OCI-LY7 (cell line): ENCODE measurements around the gene TRIM46. TPM values are rescaled to one million over a fixed set of nuclear protein-coding genes. Genes with fewer than 3 reads are reported as not detected.
"Not testable (repeated sequence)": the region's sequence is repeated elsewhere in the genome, so short reads cannot be mapped to it uniquely, and the experiment has no call there.

Experiments used
- BruUV-seq: library from RNA; stranded (reverse); fragments of 400-500 nt; replicated peaks from 2 replicates; lab custom pipeline; 2021; lab: Mats Ljungman, UMichigan
- CTCF ChIA-PET: fragments of 300-600 bp; sonication (Branson Sonifier 250); formaldehyde crosslinking; loops from one replicate; lab custom pipeline; 2022; ENCODE audit warnings: antibody characterized with exemption; ENCODE audit not compliant: unreplicated experiment; lab: Charles Lee
- POLR2A ChIA-PET: fragments of 300-600 bp; sonication (Branson Sonifier 250); formaldehyde crosslinking; loops from one replicate; lab custom pipeline; 2022; ENCODE audit warnings: antibody characterized with exemption; lab: Charles Lee
- DNase-seq: peaks from one replicate; pipeline ENCODE4 v3.0.0-alpha.2; 2015; ENCODE audit warnings: low spot score
- H2AFZ ChIP-seq: fragments of 200-600 bp; sonication (generic), shearing (Covaris generic); 2 replicates; pipeline ENCODE4 v1.6.1; 2014; ENCODE audit warnings: mild to moderate bottlenecking, antibody characterized with exemption, low read length, moderate library complexity
- H3K27ac ChIP-seq: fragments of 200-600 bp; sonication (generic); 2 replicates; pipeline ENCODE4 v1.5.1; 2014; ENCODE audit warnings: mixed run types, low read depth, mild to moderate bottlenecking, moderate library complexity, low read length, inconsistent platforms; ENCODE audit not compliant: poor library complexity, severe bottlenecking
- H3K36me3 ChIP-seq: fragments of 200-600 bp; sonication (generic); 2 replicates; pipeline ENCODE4 v1.6.1; 2014; ENCODE audit warnings: mild to moderate bottlenecking, antibody characterized with exemption, low read length, moderate library complexity, mixed read lengths; ENCODE audit not compliant: insufficient read depth
- H3K4me1 ChIP-seq: fragments of 200-600 bp; sonication (generic); 2 replicates; pipeline ENCODE4 v1.5.1; 2014; ENCODE audit warnings: mild to moderate bottlenecking, low read length; ENCODE audit not compliant: insufficient read depth, poor library complexity, severe bottlenecking
- H3K4me2 ChIP-seq: fragments of 200-600 bp; sonication (generic); 2 replicates; pipeline ENCODE4 v1.6.1; 2014; ENCODE audit warnings: mild to moderate bottlenecking, low read length
- H3K4me3 ChIP-seq: fragments of 200-600 bp; sonication (generic); 2 replicates; pipeline ENCODE4 v1.5.1; 2014; ENCODE audit warnings: mild to moderate bottlenecking, low read depth, low read length; ENCODE audit not compliant: poor library complexity, severe bottlenecking
- H3K79me2 ChIP-seq: fragments of 200-600 bp; sonication (generic); 2 replicates; pipeline ENCODE4 v1.6.1; 2016; ENCODE audit warnings: low read depth, mild to moderate bottlenecking, low read length, moderate library complexity, mixed read lengths; ENCODE audit not compliant: insufficient read depth
- H3K9me2 ChIP-seq: fragments of 200-600 bp; sonication (generic); 2 replicates; pipeline ENCODE4 v1.6.1; 2016; ENCODE audit warnings: mild to moderate bottlenecking, low read length, mixed read lengths; ENCODE audit not compliant: insufficient read depth
- H3K9me3 ChIP-seq: fragments of 200-600 bp; sonication (generic); 2 replicates; pipeline ENCODE4 v1.6.1; 2014; ENCODE audit warnings: mild to moderate bottlenecking, mixed run types, low read length, mixed read lengths
- H4K20me1 ChIP-seq: fragments of 200-600 bp; sonication (generic); 2 replicates; pipeline ENCODE4 v1.6.1; 2014; ENCODE audit warnings: mild to moderate bottlenecking, antibody characterized with exemption, low read length, moderate library complexity, mixed read lengths; ENCODE audit not compliant: insufficient read depth
- CTCF ChIP-seq: fragments of 200-600 bp; sonication (generic); conservative IDR thresholded peaks from 2 replicates; pipeline ENCODE4 v1.5.1; 2014; ENCODE audit warnings: mild to moderate bottlenecking, antibody characterized with exemption, low read length, moderate library complexity, mixed read lengths
- EZH2phosphoT487 ChIP-seq: fragments of 200-600 bp; sonication (generic); IDR thresholded peaks from 2 replicates; pipeline ENCODE4 v1.6.1; 2018; ENCODE audit warnings: low read depth, borderline replicate concordance, mild to moderate bottlenecking, mixed run types, antibody characterized with exemption, low read length, moderate library complexity, mixed read lengths
- intact Hi-C: fragments of 100-400 bp; cut with micrococcal nuclease; formaldehyde crosslinking; loops from one replicate; pipeline ENCODE4 v1.10.0; 2022; ENCODE audit not compliant: unreplicated experiment
- total RNA-seq, 2 experiments: library from RNA; depleted of rRNA in 1 of 2; stranded (reverse); fragments of >200 nt in 1 of 2; shearing (Covaris generic) in 1 of 2; gene quantifications; 2 replicates each; pipeline ENCODE4 v1.2.3, GENCODE V29; 2014 to 2022

TRIM46 gene
- total RNA-seq, 2 experiments from 2014 or later: 3.1 to 4.5 TPM

GRCh38 chr1:155226910-155227260, 53.2 kb downstream of the TRIM46 start:
- no peaks in the 10 kb centered on the region for H3K9me2 ChIP-seq
- no peaks in the 10 kb centered on the region for H4K20me1 ChIP-seq
- peaks cover 56% of the 10 kb centered on the region for H3K4me1 ChIP-seq
- BruUV-seq: TSS peak; percentile 94
- H3K4me3 ChIP-seq: peak overlapping the region; percentile 83
- peak overlapping the region; percentile 84 for H3K4me2 ChIP-seq
- TF ChIP-seq EZH2phosphoT487 (no peak), CTCF (peak; percentile 67; the same call in 1 of the 2 replicates)
- DNase-seq: peak; percentile 62
- intact Hi-C loops: loop anchor here (1.0 kb wide), 3 partner anchors 17 to 54 kb away; partner anchors contain the start of genes KRTCAP2, THBS3 and TRIM46
- ChIA-PET POLR2A (interaction anchor here (0.9 to 2.0 kb wide), 7 partner anchors 14 to 81 kb away, joined by 3 to 6 read pairs (median 4); partner anchors contain the start of genes FDPS, KRTCAP2 and THBS3), CTCF (no interaction called here)
- peaks cover 9% of the 10 kb centered on the region; the same call in 1 of the 2 replicates for H3K36me3 ChIP-seq
- peaks cover 22% of the 10 kb centered on the region for H3K79me2 ChIP-seq
- no peaks in the 10 kb centered on the region for H3K9me3 ChIP-seq
- H2AFZ ChIP-seq: no peak overlapping the region; the same call in 1 of the 2 replicates
- H3K27ac ChIP-seq: peak overlapping the region; percentile 89

GRCh38 chr1:155227261-155228095, 53.8 kb downstream of the TRIM46 start:
- peaks cover 50% of the 10 kb centered on the region for H3K4me1 ChIP-seq
- DNase-seq: peak; percentile 100
- BruUV-seq: TSS peak; percentile 99
- H2AFZ ChIP-seq: peak overlapping the region; percentile 49
- ChIA-PET POLR2A (interaction anchor here (0.9 to 2.0 kb wide), 7 partner anchors 14 to 81 kb away, joined by 3 to 6 read pairs (median 4); partner anchors contain the start of genes FDPS, KRTCAP2 and THBS3), CTCF (no interaction called here)
- no peaks in the 10 kb centered on the region for H4K20me1 ChIP-seq
- intact Hi-C loops: loop anchor here (1.0 kb wide), 1 partner anchor 54 kb away; the partner anchor contains the start of genes KRTCAP2 and TRIM46
- H3K9me3 ChIP-seq: no peaks in the 10 kb centered on the region
- peaks cover 9% of the 10 kb centered on the region; the same call in 1 of the 2 replicates for H3K36me3 ChIP-seq
- no peaks in the 10 kb centered on the region for H3K9me2 ChIP-seq
- H3K27ac ChIP-seq: peak overlapping the region; percentile 89
- H3K4me2 ChIP-seq: peak overlapping the region; percentile 84
- H3K79me2 ChIP-seq: peaks cover 22% of the 10 kb centered on the region
- H3K4me3 ChIP-seq: peak overlapping the region; percentile 83
- no peak for TF ChIP-seq EZH2phosphoT487
- no peak for TF ChIP-seq CTCF

GRCh38 chr1:155228096-155228427, 54.4 kb downstream of the TRIM46 start:
- Histone ChIP-seq H3K36me3 (peaks cover 9% of the 10 kb centered on the region; the same call in 1 of the 2 replicates), H3K79me2 (peaks cover 22% of the 10 kb centered on the region), H3K4me3 (peak overlapping the region; percentile 83), H3K9me2 (no peaks in the 10 kb centered on the region), H3K4me2 (peak overlapping the region; percentile 75), H3K9me3 (no peaks in the 10 kb centered on the region), H4K20me1 (no peaks in the 10 kb centered on the region), H2AFZ (peak overlapping the region; percentile 49; the same call in 1 of the 2 replicates), H3K4me1 (peaks cover 45% of the 10 kb centered on the region), H3K27ac (peak overlapping the region; percentile 89)
- ChIA-PET CTCF (interaction anchor here (1.1 kb wide), 1 partner anchor 19 kb away, joined by 5 read pairs; no protein-coding TSS in a partner anchor), POLR2A (no interaction called here)
- TF ChIP-seq CTCF: no peak
- TF ChIP-seq EZH2phosphoT487: no peak
- BruUV-seq: no TSS peak
- intact Hi-C loops: no loop called here
- DNase-seq: no peak

GRCh38 chr1:155231302-155231701, 57.7 kb downstream of the TRIM46 start:
- POLR2A ChIA-PET, intact Hi-C loops, H3K4me2 ChIP-seq, H3K27ac ChIP-seq, H4K20me1 ChIP-seq, H3K9me2 ChIP-seq, H3K4me3 ChIP-seq, H3K79me2 ChIP-seq, BruUV-seq, H3K9me3 ChIP-seq, H3K36me3 ChIP-seq, DNase-seq, H2AFZ ChIP-seq: not testable (repeated sequence)
- H3K4me1 ChIP-seq: peaks cover 12% of the 10 kb centered on the region
- CTCF ChIA-PET: interaction anchor here (0.6 kb wide), 1 partner anchor 170 kb away, joined by 4 read pairs; no protein-coding TSS in a partner anchor
